Esophagus squamous epithelium (tissue), 5 donors: ENCODE results near the gene S100A1. TPM values are rescaled to one million over a fixed set of nuclear protein-coding genes. Genes with fewer than 3 reads are reported as not detected.
A peak's percentile ranks its signal among the peaks of the same experiment; 100 is the strongest.

Experiments used
- DNase-seq: peaks from one replicate; lab custom pipeline; 2025; lab: John Stamatoyannopoulos, UW
- H3K27ac ChIP-seq, 4 donors: fragments of 200-600 bp; sonication (generic); one replicate each; pipeline ENCODE4 v1.5.1; 2016 to 2019; ENCODE audit warnings: mild to moderate bottlenecking in 1 of 4
- H3K27me3 ChIP-seq, 4 donors: fragments of 200-600 bp; sonication (generic); 1 replicate in 3 of 4; 2 replicates in 1 of 4; pipeline versions ENCODE4 v1.5.1 to v1.6.0; 2017 to 2021; ENCODE audit warnings: antibody characterized with exemption in 1 of 4
- H3K36me3 ChIP-seq, 3 donors: fragments of 200-600 bp; sonication (generic); one replicate each; pipeline ENCODE4 v1.5.1; 2016 to 2019
- H3K4me1 ChIP-seq, 3 donors: fragments of 200-600 bp; sonication (generic); one replicate each; pipeline ENCODE4 v1.5.1; 2017 to 2019
- H3K4me3 ChIP-seq, 4 donors: fragments of 200-600 bp; sonication (generic); 1 replicate in 3 of 4; 2 replicates in 1 of 4; pipeline ENCODE4 v1.5.1; 2016 to 2019; ENCODE audit warnings: mild to moderate bottlenecking in 2 of 4, moderate library complexity in 1 of 4
- H3K9me3 ChIP-seq, 3 donors: fragments of 200-600 bp; sonication (generic); one replicate each; pipeline ENCODE4 v1.5.1; 2016 to 2019
- POLR2A ChIP-seq, 4 donors: fragments of 450-650 bp; IDR thresholded peaks; one replicate each; pipeline ENCODE4 v1.6.1; 2017; ENCODE audit warnings: antibody characterized with exemption in 4 of 4, mild to moderate bottlenecking in 4 of 4, moderate library complexity in 3 of 4
- WGBS, 2 donors: methylation state at CpG; one replicate each; pipeline ENCODE4 v1.1.5; 2018; 5-methylcytosine and 5-hydroxymethylcytosine counted together
- intact Hi-C: fragments of 100-400 bp; cut with DNase I; formaldehyde crosslinking; loops from one replicate; pipeline ENCODE4 v1.15.0; 2022
- total RNA-seq, 4 donors: library from RNA; depleted of rRNA; stranded (reverse); fragments of >200 nt; gene quantifications; one replicate each; pipeline ENCODE4 v1.1.0, GENCODE V29; 2016
- TF ChIP-seq, protein P1 (sequence below), 6 experiments: fragments of 450-650 bp in 4 of 6; fragments of 200-600 bp in 2 of 6; sonication (generic) in 2 of 6; IDR thresholded peaks; one replicate each; pipeline ENCODE4 v1.5.1; 2016 to 2019; ENCODE audit warnings: antibody characterized with exemption in 6 of 6, mild to moderate bottlenecking in 4 of 6, moderate library complexity in 4 of 6
- donor health status: DM: yes; HTN: yes; CAD: no.

Gene S100A1
- total RNA-seq, 4 donors from 2014 or later, result 1.8 TPM; not detected in 3

DNA sequence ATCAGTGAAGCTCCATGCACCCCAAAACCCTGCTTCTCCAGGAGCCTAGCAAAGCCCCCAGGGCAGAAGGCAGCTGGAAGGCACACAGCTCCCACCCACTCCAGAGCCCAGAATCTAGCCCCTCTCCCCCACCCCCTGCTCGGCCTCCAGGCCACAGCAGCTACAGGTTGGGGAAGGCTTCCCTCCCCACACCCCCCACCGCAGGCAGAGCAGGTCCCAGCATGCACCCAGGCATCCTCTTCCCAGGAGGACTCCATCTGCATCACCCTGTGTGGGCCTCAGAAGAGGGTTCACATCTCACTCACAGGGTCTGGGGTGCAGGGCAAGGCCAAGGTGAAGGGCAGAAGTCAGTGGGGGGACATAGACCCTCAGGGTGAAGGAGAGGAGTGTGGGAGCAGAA, 12.8 kb upstream of the S100A1 start:
- peaks cover 11 to 78% (median 34%) of the 10 kb centered on the region in 3 donors for H3K4me1 ChIP-seq

DNA sequence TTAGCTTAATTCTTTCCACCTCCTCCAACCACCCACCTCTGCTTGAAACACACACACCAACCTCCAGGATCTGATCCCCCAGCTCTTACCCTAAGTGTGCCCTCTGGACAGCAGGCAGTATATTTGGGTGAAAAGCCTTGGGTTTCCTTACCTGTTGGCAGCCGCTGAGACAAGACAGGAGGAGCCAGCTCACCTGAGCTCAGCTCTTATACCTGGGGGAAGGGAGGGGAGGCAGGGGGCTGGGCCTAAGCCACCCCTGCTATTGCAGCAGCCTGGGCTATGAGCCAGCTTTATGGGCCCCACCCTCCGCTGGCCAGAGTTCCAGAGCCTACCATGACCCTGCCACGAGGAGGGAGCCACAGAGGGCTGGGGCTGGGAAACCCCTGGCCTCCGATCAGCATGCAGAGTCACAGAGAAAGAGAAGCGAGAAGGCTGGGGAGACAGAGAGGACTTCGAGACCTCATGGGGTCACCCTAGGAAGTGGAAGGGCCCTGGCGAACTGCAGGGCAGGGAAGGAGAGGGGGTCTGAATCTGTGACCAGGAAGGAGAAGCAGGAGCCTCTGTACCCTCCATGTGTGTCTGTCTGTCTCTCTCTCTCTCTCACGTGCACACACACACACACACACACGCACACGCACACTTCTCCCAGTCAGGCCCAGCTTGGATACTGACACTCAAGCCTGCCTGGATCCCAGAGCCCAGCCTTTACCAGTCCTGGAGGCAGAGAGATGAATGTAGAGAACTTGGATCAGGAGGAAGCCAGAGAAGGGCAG, 11.9 kb upstream of the S100A1 start, which contains the start of gene S100A14:
TSS of gene S100A14 (minus strand) at position 182 of the 773 bp plus-strand sequence. CDS start 467 bp downstream, outside the sequence.
- H3K27me3 ChIP-seq, result no peaks in the 10 kb centered on the region

More for the DNA sequence above, 12.8 kb upstream of the S100A1 start:
- Histone ChIP-seq H3K36me3 (peaks cover 0 to 19% (median 4%) of the 10 kb centered on the region in 3 donors), H3K27ac (peak overlapping the region; percentile 92 to 96 (median 94)), H3K9me3 (no peaks in the 10 kb centered on the region), H3K4me3 (peak overlapping the region; percentile 54 to 76 (median 66)), H3K27me3 (no peaks in the 10 kb centered on the region)
- 0% methylated on average over 1 of the region's 2 CpGs; no CpG with 5 or more reads in 1 of the 2 donors for WGBS, 2 donors
- intact Hi-C loops, result no loop called here
- no peak for TF ChIP-seq POLR2A (IDR thresholded peaks at IDR 0.05)
- TF ChIP-seq, protein P1, sequence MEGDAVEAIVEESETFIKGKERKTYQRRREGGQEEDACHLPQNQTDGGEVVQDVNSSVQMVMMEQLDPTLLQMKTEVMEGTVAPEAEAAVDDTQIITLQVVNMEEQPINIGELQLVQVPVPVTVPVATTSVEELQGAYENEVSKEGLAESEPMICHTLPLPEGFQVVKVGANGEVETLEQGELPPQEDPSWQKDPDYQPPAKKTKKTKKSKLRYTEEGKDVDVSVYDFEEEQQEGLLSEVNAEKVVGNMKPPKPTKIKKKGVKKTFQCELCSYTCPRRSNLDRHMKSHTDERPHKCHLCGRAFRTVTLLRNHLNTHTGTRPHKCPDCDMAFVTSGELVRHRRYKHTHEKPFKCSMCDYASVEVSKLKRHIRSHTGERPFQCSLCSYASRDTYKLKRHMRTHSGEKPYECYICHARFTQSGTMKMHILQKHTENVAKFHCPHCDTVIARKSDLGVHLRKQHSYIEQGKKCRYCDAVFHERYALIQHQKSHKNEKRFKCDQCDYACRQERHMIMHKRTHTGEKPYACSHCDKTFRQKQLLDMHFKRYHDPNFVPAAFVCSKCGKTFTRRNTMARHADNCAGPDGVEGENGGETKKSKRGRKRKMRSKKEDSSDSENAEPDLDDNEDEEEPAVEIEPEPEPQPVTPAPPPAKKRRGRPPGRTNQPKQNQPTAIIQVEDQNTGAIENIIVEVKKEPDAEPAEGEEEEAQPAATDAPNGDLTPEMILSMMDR (IDR thresholded peaks at IDR 0.05), result no peak
- no peak for DNase-seq

DNA sequence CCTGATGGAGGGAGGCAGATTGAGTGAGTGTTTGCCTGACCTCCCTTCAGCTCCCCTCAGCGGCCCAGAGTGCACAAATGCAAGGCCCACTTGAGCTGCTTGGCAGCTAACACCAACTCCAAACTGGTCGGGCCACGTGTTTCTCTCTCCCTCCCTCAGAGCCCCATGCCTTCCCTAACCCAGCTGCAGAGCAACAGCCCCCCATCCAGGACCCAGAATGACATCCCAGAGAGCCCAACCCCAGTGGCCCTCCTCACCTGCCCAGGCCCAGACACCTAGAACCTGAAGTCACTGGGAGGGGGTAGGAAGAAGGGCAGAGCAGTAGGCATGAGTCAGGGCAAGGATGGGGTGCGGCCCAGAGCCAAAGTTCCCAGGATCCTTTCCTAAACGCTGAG, 11.3 kb upstream of the S100A1 start:
- WGBS, 2 donors, result 61% methylated on average over 2 of the region's 5 CpGs; no CpG with 5 or more reads in 1 of the 2 donors
- TF ChIP-seq, protein P1 (IDR thresholded peaks at IDR 0.05), result no peak
- TF ChIP-seq POLR2A (IDR thresholded peaks at IDR 0.05), result no peak
- H3K27me3 ChIP-seq, result no peaks in the 10 kb centered on the region
- H3K4me1 ChIP-seq, result peaks cover 4 to 65% (median 28%) of the 10 kb centered on the region in 3 donors
- H3K4me3 ChIP-seq, result peak overlapping the region in 2 of 4 donors; percentile 67 to 76
- peaks cover 0 to 24% (median 4%) of the 10 kb centered on the region in 3 donors for H3K36me3 ChIP-seq
- DNase-seq, result no peak
- intact Hi-C loops, result no loop called here
- peak overlapping the region; percentile 92 to 96 (median 94) for H3K27ac ChIP-seq
- H3K9me3 ChIP-seq, result no peaks in the 10 kb centered on the region

More for the DNA sequence above, 11.9 kb upstream of the S100A1 start, which contains the start of gene S100A14:
- Histone ChIP-seq H3K9me3 (no peaks in the 10 kb centered on the region), H3K36me3 (peaks cover 0 to 22% (median 4%) of the 10 kb centered on the region in 3 donors), H3K4me3 (peak within 1 kb of the TSS; percentile 54 to 76 (median 66)), H3K27ac (peak within 1 kb of the TSS; percentile 92 to 96 (median 94)), H3K4me1 (peaks cover 4 to 69% (median 28%) of the 10 kb centered on the region in 3 donors)
- 32 to 38% methylated on average over 4 to 7 of the region's 10 CpGs for WGBS, 2 donors
- no peak for DNase-seq
- intact Hi-C loops, result no loop called here
- TF ChIP-seq, protein P1 (IDR thresholded peaks at IDR 0.05), result no peak
- TF ChIP-seq POLR2A (IDR thresholded peaks at IDR 0.05), result peak in 3 of 4 donors; percentile 11 to 62 (median 40)

DNA sequence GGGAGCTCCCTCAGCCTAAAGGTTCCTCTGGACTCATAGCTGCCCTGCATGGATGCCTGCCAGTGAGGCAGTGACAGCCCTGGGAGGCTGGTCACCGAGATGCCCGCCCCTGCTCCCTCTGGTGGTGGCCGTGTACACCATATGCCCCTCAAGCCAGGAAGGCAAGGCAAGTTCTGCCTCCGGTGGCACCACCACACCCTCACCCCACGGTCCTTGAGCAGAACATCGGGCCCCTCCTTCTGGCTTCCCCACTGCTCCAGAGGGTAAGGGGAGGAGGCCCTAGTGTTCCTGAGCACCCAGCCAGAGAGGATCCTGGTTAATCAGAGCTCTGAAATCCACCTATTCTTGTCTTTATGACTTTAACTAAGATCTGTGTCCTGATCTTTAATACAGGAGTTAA, 10.6 kb upstream of the S100A1 start:
- WGBS, 2 donors, result 0% methylated on average over 1 of the region's 6 CpGs; no CpG with 5 or more reads in 1 of the 2 donors
- peak overlapping the region in 1 of 4 donors; percentile 76 for H3K4me3 ChIP-seq
- TF ChIP-seq, protein P1 (IDR thresholded peaks at IDR 0.05), result peak in 4 of 6 experiments; percentile 63 to 83 (median 80)
- no peak for TF ChIP-seq POLR2A (IDR thresholded peaks at IDR 0.05)
- peak overlapping the region; percentile 92 to 96 (median 94) for H3K27ac ChIP-seq
- DNase-seq, result no peak
- H3K36me3 ChIP-seq, result peaks cover 0 to 31% (median 4%) of the 10 kb centered on the region in 3 donors
- H3K4me1 ChIP-seq, result peaks cover 4 to 65% (median 28%) of the 10 kb centered on the region in 3 donors
- H3K9me3 ChIP-seq, result no peaks in the 10 kb centered on the region
- intact Hi-C loops, result no loop called here
- H3K27me3 ChIP-seq, result no peaks in the 10 kb centered on the region

DNA sequence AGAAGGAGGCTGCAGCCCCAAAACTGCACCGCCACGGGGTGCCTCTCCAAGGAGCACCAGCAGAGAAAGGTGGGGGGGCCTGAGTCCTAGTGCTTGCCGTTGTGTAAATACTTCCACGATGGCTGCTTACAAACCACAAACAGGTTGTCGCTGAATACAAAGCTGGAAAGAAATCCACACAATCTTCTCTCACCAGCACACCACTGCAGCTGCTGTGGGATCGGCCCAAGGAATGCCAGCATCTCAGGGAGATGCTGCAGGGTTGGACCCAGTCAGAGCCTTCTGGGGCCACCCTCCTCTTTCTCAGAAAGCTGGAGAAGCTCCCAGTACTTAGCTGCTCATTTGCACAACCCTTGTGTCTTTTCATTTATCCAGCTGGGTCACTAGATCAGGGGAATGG, 9.1 kb upstream of the S100A1 start:
- peak overlapping the region in 2 of 4 donors; percentile 92 to 96 for H3K27ac ChIP-seq
- no peak for DNase-seq

More for the DNA sequence above, 9.1 kb upstream of the S100A1 start:
- WGBS, 2 donors, result 73 to 94% methylated on average over 2 to 6 of the region's 6 CpGs
- H3K9me3 ChIP-seq, result no peaks in the 10 kb centered on the region
- H3K36me3 ChIP-seq, result peaks cover 0 to 39% (median 4%) of the 10 kb centered on the region in 3 donors
- peaks cover 4 to 52% (median 25%) of the 10 kb centered on the region in 3 donors for H3K4me1 ChIP-seq
- H3K4me3 ChIP-seq, result no peak overlapping the region
- intact Hi-C loops, result no loop called here
- H3K27me3 ChIP-seq, result no peaks in the 10 kb centered on the region
- TF ChIP-seq, protein P1 (IDR thresholded peaks at IDR 0.05), result no peak
- no peak for TF ChIP-seq POLR2A (IDR thresholded peaks at IDR 0.05)
